ENCODE results near the gene NYAP2. TPM values are rescaled to one million over a fixed set of nuclear protein-coding genes. Genes with fewer than 3 reads are reported as not detected.

The NYAP2 gene
- total and polyA plus RNA-seq, 2 of the 4 experiments (the other 2 are of a cell fraction) = not detected

DNA sequence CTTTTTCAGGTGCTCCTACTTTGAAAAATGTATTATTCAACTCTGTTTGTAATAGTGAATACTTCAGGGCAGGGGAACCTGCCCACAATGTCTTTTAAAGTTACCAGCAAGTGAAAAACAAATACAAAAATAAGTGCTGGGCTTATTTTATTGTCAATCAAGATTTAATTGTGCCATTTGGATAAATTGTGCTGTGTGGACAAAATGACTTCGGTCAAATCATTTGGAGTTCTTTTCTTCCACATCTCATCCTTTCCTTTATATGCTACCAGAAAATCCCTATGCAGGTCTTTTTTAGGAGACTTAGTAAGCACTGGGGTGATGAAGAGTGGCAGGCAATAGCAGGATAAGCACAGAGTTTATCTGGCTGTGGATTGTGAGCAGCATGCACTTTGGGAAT is 63.9 kb downstream of the NYAP2 start:
- Histone ChIP-seq H3K18ac (ENCODE audit: low read depth, low read length) (no peak overlapping the region), H3K56ac (ENCODE audit: extremely low read depth, insufficient read depth, low read length) (no peak overlapping the region), H4K8ac (ENCODE audit: low read depth in 2 of 2, low read length in 2 of 2) (no peak overlapping the region), H3K27ac (ENCODE audit: insufficient read depth, low read length) (no peak overlapping the region), H2BK120ac (ENCODE audit: low read depth, low read length) (no peak overlapping the region), H3K27me3 (ENCODE audit: control insufficient read depth, insufficient read depth, low read length) (no peaks in the 10 kb centered on the region), H3K4me3 (ENCODE audit: insufficient read depth, low read depth, low read length) (no peak overlapping the region), H3K4ac (ENCODE audit: low read depth, low read length) (no peak overlapping the region), H4K91ac (ENCODE audit: insufficient read depth, low read depth, low read length) (no peak overlapping the region), H3K23ac (ENCODE audit: low read depth, low read length) (no peak overlapping the region), H3K9me3 (ENCODE audit: control insufficient read depth, insufficient read depth, low read length) (no peaks in the 10 kb centered on the region), H3K79me1 (ENCODE audit: low read depth in 1 of 2, low read length in 2 of 2) (no peaks in the 10 kb centered on the region), H4K20me1 (ENCODE audit: insufficient read depth, low read length) (no peaks in the 10 kb centered on the region), H3K9ac (ENCODE audit: low read depth, low read length) (no peak overlapping the region), H2AK5ac (ENCODE audit: low read depth, low read length) (no peak overlapping the region), H2BK15ac (ENCODE audit: low read depth, low read length) (no peak overlapping the region), H3K4me2 (ENCODE audit: low read depth, low read length) (no peak overlapping the region), H3K9me1 (ENCODE audit: insufficient read depth, low read length) (no peaks in the 10 kb centered on the region), H4K5ac (ENCODE audit: low read depth, low read length) (no peak overlapping the region), H3K4me1 (ENCODE audit: control insufficient read depth, insufficient read depth, low read length) (no peaks in the 10 kb centered on the region), H3K36me3 (ENCODE audit: control insufficient read depth, insufficient read depth, low read length) (no peaks in the 10 kb centered on the region), H2AK9ac (replicated peaks; ENCODE audit: low read depth, low read length, poor library complexity) (no peak overlapping the region), H2BK20ac (ENCODE audit: low read depth, low read length) (no peak overlapping the region), H2BK5ac (ENCODE audit: low read depth, low read length, poor library complexity, severe bottlenecking) (no peak overlapping the region), H2AFZ (replicated peaks; ENCODE audit: low read length, poor library complexity) (no peak overlapping the region), H3K14ac (replicated peaks; ENCODE audit: low read depth, low read length) (no peak overlapping the region)
- dilution Hi-C loops (cut with HindIII; ENCODE audit: low sequenced_read_pairs, unreplicated experiment) (no loop called here), intact Hi-C loops (cut with micrococcal nuclease) (no loop called here), in situ Hi-C loops (cut with MboI; ENCODE audit: low sequenced_read_pairs) (no loop called here)
- WGBS, 2 experiments (ENCODE audit: extremely low coverage in 2 of 2, insufficient read length in 1 of 2) = no CpG with 5 or more reads among the region's 1 CpG
- no TSS peak for BruUV-seq (replicated peaks)
- POLR2A ChIA-PET (ENCODE audit: unreplicated experiment) = no interaction called here
- no peak for DNase-seq
- CTCF ChIA-PET = no interaction called here
- ATAC-seq (ENCODE audit: low read depth) = no peak
- TF ChIP-seq FOS (IDR thresholded peaks at IDR 0.05; ENCODE audit: low read depth, low read length) (no peak), BHLHE40 (IDR thresholded peaks at IDR 0.05; ENCODE audit: low read depth, low read length) (no peak), CHD1 (IDR thresholded peaks at IDR 0.05; ENCODE audit: low read depth, low read length) (no peak), MXI1 (IDR thresholded peaks at IDR 0.05; ENCODE audit: borderline replicate concordance, low read depth, low read length) (no peak), POLR2A (IDR thresholded peaks at IDR 0.05; ENCODE audit: low read depth, low read length) (no peak), RAD21 (IDR thresholded peaks at IDR 0.05; ENCODE audit: low read length) (no peak), MAFK (IDR thresholded peaks at IDR 0.05; ENCODE audit: low read depth, low read length) (no peak), NFE2L2 (IDR thresholded peaks at IDR 0.05; ENCODE audit: low read depth, low read length) (no peak), MAZ (IDR thresholded peaks at IDR 0.05; ENCODE audit: borderline replicate concordance, low read depth, low read length) (no peak), RCOR1 (IDR thresholded peaks at IDR 0.05; ENCODE audit: insufficient replicate concordance, low read length) (no peak), RFX5 (IDR thresholded peaks at IDR 0.05; ENCODE audit: low read depth, low read length) (no peak), CEBPB (IDR thresholded peaks at IDR 0.05; ENCODE audit: low read depth, low read length) (no peak), SMC3 (IDR thresholded peaks at IDR 0.05; ENCODE audit: low read depth, low read length) (no peak)
- TF ChIP-seq, protein P1, sequence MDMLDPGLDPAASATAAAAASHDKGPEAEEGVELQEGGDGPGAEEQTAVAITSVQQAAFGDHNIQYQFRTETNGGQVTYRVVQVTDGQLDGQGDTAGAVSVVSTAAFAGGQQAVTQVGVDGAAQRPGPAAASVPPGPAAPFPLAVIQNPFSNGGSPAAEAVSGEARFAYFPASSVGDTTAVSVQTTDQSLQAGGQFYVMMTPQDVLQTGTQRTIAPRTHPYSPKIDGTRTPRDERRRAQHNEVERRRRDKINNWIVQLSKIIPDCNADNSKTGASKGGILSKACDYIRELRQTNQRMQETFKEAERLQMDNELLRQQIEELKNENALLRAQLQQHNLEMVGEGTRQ (IDR thresholded peaks at IDR 0.05; ENCODE audit: low read depth, low read length) = no peak
- TF ChIP-seq, protein P2, sequence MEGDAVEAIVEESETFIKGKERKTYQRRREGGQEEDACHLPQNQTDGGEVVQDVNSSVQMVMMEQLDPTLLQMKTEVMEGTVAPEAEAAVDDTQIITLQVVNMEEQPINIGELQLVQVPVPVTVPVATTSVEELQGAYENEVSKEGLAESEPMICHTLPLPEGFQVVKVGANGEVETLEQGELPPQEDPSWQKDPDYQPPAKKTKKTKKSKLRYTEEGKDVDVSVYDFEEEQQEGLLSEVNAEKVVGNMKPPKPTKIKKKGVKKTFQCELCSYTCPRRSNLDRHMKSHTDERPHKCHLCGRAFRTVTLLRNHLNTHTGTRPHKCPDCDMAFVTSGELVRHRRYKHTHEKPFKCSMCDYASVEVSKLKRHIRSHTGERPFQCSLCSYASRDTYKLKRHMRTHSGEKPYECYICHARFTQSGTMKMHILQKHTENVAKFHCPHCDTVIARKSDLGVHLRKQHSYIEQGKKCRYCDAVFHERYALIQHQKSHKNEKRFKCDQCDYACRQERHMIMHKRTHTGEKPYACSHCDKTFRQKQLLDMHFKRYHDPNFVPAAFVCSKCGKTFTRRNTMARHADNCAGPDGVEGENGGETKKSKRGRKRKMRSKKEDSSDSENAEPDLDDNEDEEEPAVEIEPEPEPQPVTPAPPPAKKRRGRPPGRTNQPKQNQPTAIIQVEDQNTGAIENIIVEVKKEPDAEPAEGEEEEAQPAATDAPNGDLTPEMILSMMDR (conservative IDR thresholded peaks at IDR 0.05; ENCODE audit: low read depth, low read length) = no peak
- TF ChIP-seq, protein P3, sequence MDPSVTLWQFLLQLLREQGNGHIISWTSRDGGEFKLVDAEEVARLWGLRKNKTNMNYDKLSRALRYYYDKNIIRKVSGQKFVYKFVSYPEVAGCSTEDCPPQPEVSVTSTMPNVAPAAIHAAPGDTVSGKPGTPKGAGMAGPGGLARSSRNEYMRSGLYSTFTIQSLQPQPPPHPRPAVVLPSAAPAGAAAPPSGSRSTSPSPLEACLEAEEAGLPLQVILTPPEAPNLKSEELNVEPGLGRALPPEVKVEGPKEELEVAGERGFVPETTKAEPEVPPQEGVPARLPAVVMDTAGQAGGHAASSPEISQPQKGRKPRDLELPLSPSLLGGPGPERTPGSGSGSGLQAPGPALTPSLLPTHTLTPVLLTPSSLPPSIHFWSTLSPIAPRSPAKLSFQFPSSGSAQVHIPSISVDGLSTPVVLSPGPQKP (IDR thresholded peaks at IDR 0.05; ENCODE audit: borderline replicate concordance, low read depth, low read length) = no peak
